A549 (cell line): Measurements from ENCODE around the gene FAM204A.

Source experiments
- BHLHE40 ChIP-seq: IDR thresholded peaks from 2 replicates; pipeline ENCODE4 v1.6.1; 2012; ENCODE audit warnings: low read depth, low read length, inconsistent platforms
- CHD4 ChIP-seq: fragments of 200-600 bp; sonication (generic); IDR thresholded peaks from 2 replicates; pipeline ENCODE4 v1.6.1; 2016; ENCODE audit warnings: antibody characterized with exemption, mild to moderate bottlenecking, borderline replicate concordance
- EP300 ChIP-seq, 2 experiments: fragments of >200 bp; sonication (Bioruptor Twin); formaldehyde crosslinking; IDR thresholded peaks; 2 replicates in 1 of 2; 3 replicates in 1 of 2; pipeline ENCODE4 v1.6.1; 2016 to 2017
- NFE2L2 ChIP-seq: fragments of 150-350 bp; conservative IDR thresholded peaks from 2 replicates; pipeline ENCODE4 v1.6.1; 2014; ENCODE audit warnings: low read length
- POLR2A ChIP-seq: IDR thresholded peaks from 2 replicates; pipeline ENCODE4 v1.6.1; 2012; ENCODE audit warnings: mild to moderate bottlenecking, low read length
- RAD21 ChIP-seq, 2 experiments: fragments of >200 bp in 1 of 2; sonication (Bioruptor Twin) in 1 of 2; formaldehyde crosslinking in 1 of 2; IDR thresholded peaks in 1 of 2; conservative IDR thresholded peaks in 1 of 2; 2 replicates in 1 of 2; 3 replicates in 1 of 2; pipeline ENCODE4 v1.6.1; 2012 to 2018; ENCODE audit warnings: inconsistent platforms in 1 of 2
- TF ChIP-seq, protein P1 (sequence below): fragments of >200 bp; sonication (Bioruptor Twin); formaldehyde crosslinking; IDR thresholded peaks from 3 replicates; pipeline ENCODE4 v1.5.1; 2016
- TF ChIP-seq, protein P2 (sequence below): fragments of 450-650 bp; IDR thresholded peaks from 2 replicates; pipeline ENCODE4 v1.6.1; 2014; ENCODE audit warnings: antibody characterized with exemption

DNA sequence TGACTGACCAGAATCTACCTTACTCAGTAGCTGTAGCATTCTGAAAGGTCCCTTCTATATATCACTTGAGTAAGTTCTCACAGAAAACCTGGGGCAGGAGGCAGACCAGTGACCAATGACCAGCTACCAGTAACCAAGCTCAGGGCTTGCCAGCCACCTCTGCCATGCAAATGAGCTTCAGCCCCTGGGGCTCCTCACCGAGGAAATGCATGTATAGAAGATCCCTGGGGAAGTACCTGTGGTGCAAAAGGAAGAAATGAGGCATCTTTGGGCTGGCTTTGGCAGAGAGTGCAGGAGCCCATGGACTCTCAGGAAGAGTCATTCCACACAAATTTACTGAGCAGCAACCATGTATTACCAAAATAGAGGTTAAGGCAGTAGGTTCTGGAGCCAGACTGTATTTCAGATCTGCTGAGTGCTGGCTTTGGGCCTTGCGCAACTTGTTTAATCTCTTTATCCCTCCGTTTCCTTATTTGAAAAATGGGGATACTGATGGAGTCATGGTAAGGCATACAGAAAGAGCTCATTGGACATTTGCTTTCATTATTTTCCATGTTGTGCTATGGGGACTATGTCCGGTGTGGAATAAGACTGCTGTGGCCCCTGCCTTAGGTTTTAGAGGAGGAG, 41.1 kb upstream of the FAM204A start:
- TF ChIP-seq CHD4 = no peak
- TF ChIP-seq, protein P1, sequence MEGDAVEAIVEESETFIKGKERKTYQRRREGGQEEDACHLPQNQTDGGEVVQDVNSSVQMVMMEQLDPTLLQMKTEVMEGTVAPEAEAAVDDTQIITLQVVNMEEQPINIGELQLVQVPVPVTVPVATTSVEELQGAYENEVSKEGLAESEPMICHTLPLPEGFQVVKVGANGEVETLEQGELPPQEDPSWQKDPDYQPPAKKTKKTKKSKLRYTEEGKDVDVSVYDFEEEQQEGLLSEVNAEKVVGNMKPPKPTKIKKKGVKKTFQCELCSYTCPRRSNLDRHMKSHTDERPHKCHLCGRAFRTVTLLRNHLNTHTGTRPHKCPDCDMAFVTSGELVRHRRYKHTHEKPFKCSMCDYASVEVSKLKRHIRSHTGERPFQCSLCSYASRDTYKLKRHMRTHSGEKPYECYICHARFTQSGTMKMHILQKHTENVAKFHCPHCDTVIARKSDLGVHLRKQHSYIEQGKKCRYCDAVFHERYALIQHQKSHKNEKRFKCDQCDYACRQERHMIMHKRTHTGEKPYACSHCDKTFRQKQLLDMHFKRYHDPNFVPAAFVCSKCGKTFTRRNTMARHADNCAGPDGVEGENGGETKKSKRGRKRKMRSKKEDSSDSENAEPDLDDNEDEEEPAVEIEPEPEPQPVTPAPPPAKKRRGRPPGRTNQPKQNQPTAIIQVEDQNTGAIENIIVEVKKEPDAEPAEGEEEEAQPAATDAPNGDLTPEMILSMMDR = no peak
- no peak for TF ChIP-seq EP300 (IDR thresholded peaks at IDR 0.05)
- TF ChIP-seq POLR2A = no peak
- TF ChIP-seq BHLHE40 = no peak
- TF ChIP-seq, protein P2, sequence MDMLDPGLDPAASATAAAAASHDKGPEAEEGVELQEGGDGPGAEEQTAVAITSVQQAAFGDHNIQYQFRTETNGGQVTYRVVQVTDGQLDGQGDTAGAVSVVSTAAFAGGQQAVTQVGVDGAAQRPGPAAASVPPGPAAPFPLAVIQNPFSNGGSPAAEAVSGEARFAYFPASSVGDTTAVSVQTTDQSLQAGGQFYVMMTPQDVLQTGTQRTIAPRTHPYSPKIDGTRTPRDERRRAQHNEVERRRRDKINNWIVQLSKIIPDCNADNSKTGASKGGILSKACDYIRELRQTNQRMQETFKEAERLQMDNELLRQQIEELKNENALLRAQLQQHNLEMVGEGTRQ = no peak
- TF ChIP-seq RAD21 (conservative IDR thresholded peaks at IDR 0.05 in 1 of 2, IDR thresholded peaks at IDR 0.05 in 1 of 2) = no peak
- TF ChIP-seq NFE2L2 = no peak
